CD4-positive, alpha-beta memory T cell (primary cell): ENCODE data around the gene SLC6A3. TPM values are rescaled to one million over a fixed set of nuclear protein-coding genes. Genes with fewer than 3 reads are reported as not detected.
A peak's percentile ranks its signal among the peaks of the same experiment; 100 is the strongest.

Experiments
- CTCF ChIA-PET: fragments of 350-600 bp; sonication (Branson Sonifier 250); formaldehyde crosslinking; loops from one replicate; lab custom pipeline; 2021; ENCODE audit warnings: inconsistent platforms; ENCODE audit not compliant: partially characterized antibody; lab: Charles Lee
- POLR2A ChIA-PET: fragments of 350-600 bp; sonication (Branson Sonifier 250); formaldehyde crosslinking; loops from one replicate; lab custom pipeline; 2021; ENCODE audit not compliant: partially characterized antibody; lab: Charles Lee
- DNase-seq, 5 donors: peaks; one replicate each; pipeline versions ENCODE4 v3.0.0 to v3.0.0-alpha.2; 2020 to 2022; ENCODE audit warnings: mixed read lengths in 1 of 5
- H3K27ac ChIP-seq: one replicate; pipeline ENCODE4 v1.7.0; 2013; ENCODE audit warnings: low read depth, low read length
- H3K27me3 ChIP-seq: 2 replicates; pipeline ENCODE4 v1.7.0; 2013; ENCODE audit warnings: mild to moderate bottlenecking, low read length, moderate library complexity; ENCODE audit not compliant: insufficient read depth
- H3K36me3 ChIP-seq: 2 replicates; pipeline ENCODE4 v1.7.0; 2013; ENCODE audit warnings: mild to moderate bottlenecking, low read length, moderate library complexity; ENCODE audit not compliant: insufficient read depth
- H3K4me1 ChIP-seq: 2 replicates; pipeline ENCODE4 v1.7.0; 2013; ENCODE audit warnings: mild to moderate bottlenecking, low read length, moderate library complexity; ENCODE audit not compliant: insufficient read depth
- H3K4me3 ChIP-seq, 2 donors: one replicate each; pipeline ENCODE4 v1.7.0; 2013; ENCODE audit warnings: low read length in 2 of 2, mild to moderate bottlenecking in 1 of 2
- H3K9me3 ChIP-seq, 2 donors: one replicate each; pipeline ENCODE4 v1.7.0; 2013; ENCODE audit warnings: low read length in 2 of 2, control low read depth in 1 of 2; ENCODE audit not compliant: control insufficient read depth in 1 of 2
- H3K27ac Mint-ChIP-seq, 7 donors: one replicate each; pipeline ENCODE4 v1.8.0; 2020 to 2021; ENCODE audit warnings: mixed read lengths in 7 of 7, mild to moderate bottlenecking in 6 of 7, inconsistent platforms in 3 of 7, moderate library complexity in 3 of 7
- H3K27me3 Mint-ChIP-seq, 2 donors: one replicate each; pipeline ENCODE4 v1.8.0; 2020 to 2021; ENCODE audit warnings: mixed read lengths in 2 of 2
- H3K36me3 Mint-ChIP-seq, 2 donors: one replicate each; pipeline ENCODE4 v1.8.0; 2020 to 2021; ENCODE audit warnings: mixed read lengths in 2 of 2, inconsistent platforms in 1 of 2, mild to moderate bottlenecking in 1 of 2
- H3K4me1 Mint-ChIP-seq, 4 donors: one replicate each; pipeline ENCODE4 v1.8.0; 2020 to 2021; ENCODE audit warnings: mixed read lengths in 4 of 4, mild to moderate bottlenecking in 1 of 4
- H3K4me3 Mint-ChIP-seq, 8 donors: one replicate each; pipeline ENCODE4 v1.8.0; 2020 to 2021; ENCODE audit warnings: mixed read lengths in 8 of 8, mild to moderate bottlenecking in 7 of 8, moderate library complexity in 6 of 8, inconsistent platforms in 3 of 8
- H3K9me3 Mint-ChIP-seq, 8 donors: one replicate each; pipeline ENCODE4 v1.8.0; 2020 to 2021; ENCODE audit warnings: mixed read lengths in 8 of 8, mild to moderate bottlenecking in 5 of 8, inconsistent platforms in 3 of 8, moderate library complexity in 1 of 8
- intact Hi-C: fragments of 100-400 bp; cut with micrococcal nuclease; formaldehyde crosslinking; loops from one replicate; pipeline ENCODE4 v1.15.1; 2023
- polyA plus RNA-seq, 2 donors: library from polyadenylated mRNA; unstranded; fragments of 300-500 nt; fragmentation: Illumina TruSeq; gene quantifications; one replicate each; pipeline ENCODE4 v1.2.3, GENCODE V29; 2021
- total RNA-seq, 2 experiments: library from RNA; stranded (reverse); gene quantifications; one replicate each; pipeline ENCODE4 v1.2.3, GENCODE V29; 2021

Gene SLC6A3
- total and polyA plus RNA-seq, 4 experiments from 2014 or later, result not detected

DNA sequence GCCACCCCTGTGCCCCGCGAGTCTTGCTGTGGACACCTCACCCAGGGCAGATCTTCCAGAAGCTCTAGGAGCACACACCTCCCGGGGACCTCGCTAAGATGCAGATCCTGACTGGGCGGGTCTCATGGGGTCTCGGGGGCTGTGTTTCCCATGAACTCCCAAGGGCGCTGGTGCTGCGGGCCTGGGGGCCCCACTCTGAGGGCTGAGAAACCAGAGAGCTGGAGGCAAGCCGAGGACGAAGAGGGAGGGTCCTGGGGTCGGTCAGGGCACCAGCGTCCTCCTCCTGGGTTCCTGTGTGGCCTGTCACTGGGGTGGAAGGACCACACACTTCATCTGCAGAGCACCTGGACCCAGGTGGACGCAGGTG is 30.2 kb downstream of the SLC6A3 start:
- intact Hi-C loops, result no loop called here
- no peaks in the 10 kb centered on the region for H3K4me1 ChIP-seq
- H3K27ac Mint-ChIP-seq, result no peak overlapping the region

DNA sequence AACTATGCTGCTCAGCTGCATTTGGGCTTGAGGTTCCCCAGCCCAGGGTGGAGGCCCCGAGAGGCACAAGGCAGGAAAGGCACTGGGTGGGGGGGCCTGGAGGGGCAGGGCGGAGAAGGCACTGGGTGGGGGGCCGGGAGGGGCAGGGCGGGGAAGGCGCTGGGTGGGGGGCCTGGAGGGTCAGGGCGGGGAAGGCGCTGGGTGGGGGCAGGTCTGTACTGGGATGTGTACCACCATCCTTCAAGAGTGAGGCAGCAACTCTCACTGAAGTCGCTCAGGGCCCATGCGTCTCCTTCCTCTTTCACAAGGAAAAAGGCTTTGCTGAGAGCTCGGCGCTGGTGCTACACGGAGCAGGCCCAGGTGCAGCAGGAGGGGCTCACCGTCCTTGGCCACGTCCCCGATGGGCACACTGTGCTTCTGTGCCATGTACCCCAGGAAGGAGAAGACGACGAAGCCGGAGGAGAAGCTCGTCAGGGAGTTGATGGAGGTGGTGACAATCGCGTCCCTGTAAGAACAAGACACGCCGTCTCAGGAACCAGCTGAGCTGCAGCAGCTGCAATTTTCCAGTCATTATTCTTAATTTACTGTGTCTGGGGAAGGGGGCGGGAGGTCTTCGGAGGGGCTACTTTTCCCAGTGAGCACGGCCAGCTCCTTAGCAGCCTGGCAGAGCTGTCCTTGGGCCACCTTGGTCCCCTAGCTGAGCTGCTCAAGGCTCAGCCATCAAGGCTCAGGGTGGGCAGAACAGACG is 30.8 kb downstream of the SLC6A3 start:
- H3K27ac ChIP-seq, result no peak overlapping the region
- no peak for DNase-seq
- Mint-ChIP-seq H3K27me3 (peaks cover 9 to 12% of the 10 kb centered on the region in 2 donors), H3K4me3 (no peak overlapping the region), H3K9me3 (peaks cover 0 to 4% (median 0%) of the 10 kb centered on the region in 8 donors), H3K4me1 (peaks cover 0 to 4% (median under 1%) of the 10 kb centered on the region in 4 donors), H3K27ac (no peak overlapping the region), H3K36me3 (no peaks in the 10 kb centered on the region)
- no peaks in the 10 kb centered on the region for H3K36me3 ChIP-seq
- POLR2A ChIA-PET, result no interaction called here
- H3K27me3 ChIP-seq, result no peaks in the 10 kb centered on the region
- CTCF ChIA-PET, result no interaction called here
- H3K4me3 ChIP-seq, result no peak overlapping the region
- H3K9me3 ChIP-seq, result no peaks in the 10 kb centered on the region
- no peaks in the 10 kb centered on the region for H3K4me1 ChIP-seq
- intact Hi-C loops, result no loop called here

More for the DNA sequence above, 30.2 kb downstream of the SLC6A3 start:
- H3K9me3 Mint-ChIP-seq, result peaks cover 0 to 4% (median 0%) of the 10 kb centered on the region in 8 donors
- CTCF ChIA-PET, result no interaction called here
- Histone ChIP-seq H3K4me3 (no peak overlapping the region), H3K27ac (no peak overlapping the region), H3K9me3 (no peaks in the 10 kb centered on the region), H3K36me3 (no peaks in the 10 kb centered on the region), H3K27me3 (no peaks in the 10 kb centered on the region)
- DNase-seq, result no peak
- POLR2A ChIA-PET, result no interaction called here
- H3K36me3 Mint-ChIP-seq, result no peaks in the 10 kb centered on the region
- peaks cover 0 to 4% (median under 1%) of the 10 kb centered on the region in 4 donors for H3K4me1 Mint-ChIP-seq
- H3K4me3 Mint-ChIP-seq, result no peak overlapping the region
- peaks cover 6 to 12% of the 10 kb centered on the region in 2 donors for H3K27me3 Mint-ChIP-seq

- Histone ChIP-seq H3K27me3 (no peaks in the 10 kb centered on the region), H3K4me1 (no peaks in the 10 kb centered on the region), H3K27ac (no peak overlapping the region), H3K4me3 (no peak overlapping the region), H3K9me3 (no peaks in the 10 kb centered on the region), H3K36me3 (no peaks in the 10 kb centered on the region)
- Mint-ChIP-seq H3K27ac (no peak overlapping the region), H3K4me1 (peaks cover 0 to 4% (median 0%) of the 10 kb centered on the region in 4 donors), H3K27me3 (peaks cover 12 to 16% of the 10 kb centered on the region in 2 donors), H3K36me3 (no peaks in the 10 kb centered on the region), H3K9me3 (peaks cover 0 to 4% (median 0%) of the 10 kb centered on the region in 8 donors), H3K4me3 (no peak overlapping the region)
- no peak for DNase-seq
- ChIA-PET POLR2A (no interaction called here), CTCF (no interaction called here)
- intact Hi-C loops, result no loop called here
Observed at GRCh38 chr5:1413611-1414241, 31.5 kb downstream of the SLC6A3 start.

- POLR2A ChIA-PET, result no interaction called here
Observed at GRCh38 chr5:1413211-1413610, 32.0 kb downstream of the SLC6A3 start.

DNA sequence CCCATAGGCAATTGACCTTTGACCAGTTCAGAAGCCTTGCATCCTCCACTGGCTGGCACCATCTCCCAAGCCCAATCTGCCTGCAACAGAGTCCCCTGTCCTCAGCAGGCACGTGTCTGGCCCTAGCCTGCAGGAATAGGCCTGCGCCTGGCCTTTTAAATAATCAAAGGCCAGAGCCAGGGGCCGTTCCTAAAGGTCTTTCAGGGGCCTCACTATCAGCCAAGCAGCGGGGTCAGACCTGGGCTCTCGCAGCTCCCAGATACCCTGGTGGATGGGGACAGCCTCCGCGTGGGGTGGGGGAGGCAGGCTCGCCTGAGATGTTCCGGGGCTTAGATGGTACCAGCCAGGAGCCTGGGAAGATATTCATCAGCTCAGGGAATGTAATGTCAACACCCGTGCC is 32.6 kb downstream of the SLC6A3 start:
- Mint-ChIP-seq H3K4me1 (peaks cover 0 to 2% (median 0%) of the 10 kb centered on the region in 4 donors), H3K36me3 (no peaks in the 10 kb centered on the region), H3K9me3 (peaks cover 0 to 4% (median 0%) of the 10 kb centered on the region in 8 donors), H3K27ac (no peak overlapping the region), H3K4me3 (no peak overlapping the region), H3K27me3 (peaks cover 14 to 18% of the 10 kb centered on the region in 2 donors)
- Histone ChIP-seq H3K4me3 (no peak overlapping the region), H3K9me3 (no peaks in the 10 kb centered on the region), H3K36me3 (no peaks in the 10 kb centered on the region), H3K27ac (no peak overlapping the region), H3K27me3 (no peaks in the 10 kb centered on the region), H3K4me1 (no peaks in the 10 kb centered on the region)
- intact Hi-C loops, result no loop called here
- CTCF ChIA-PET, result no interaction called here
- DNase-seq, result no peak
- POLR2A ChIA-PET, result no interaction called here

More at GRCh38 chr5:1413211-1413610, 32.0 kb downstream of the SLC6A3 start:
- H3K4me1 ChIP-seq, result no peaks in the 10 kb centered on the region
- Mint-ChIP-seq H3K27ac (no peak overlapping the region), H3K4me3 (no peak overlapping the region), H3K9me3 (peaks cover 0 to 4% (median 0%) of the 10 kb centered on the region in 8 donors), H3K4me1 (peaks cover 0 to 3% (median 0%) of the 10 kb centered on the region in 4 donors), H3K36me3 (no peaks in the 10 kb centered on the region), H3K27me3 (peaks cover 12 to 17% of the 10 kb centered on the region in 2 donors)
- intact Hi-C loops, result no loop called here
- no peaks in the 10 kb centered on the region for H3K9me3 ChIP-seq
- no peaks in the 10 kb centered on the region for H3K27me3 ChIP-seq
- no peaks in the 10 kb centered on the region for H3K36me3 ChIP-seq
- H3K4me3 ChIP-seq, result no peak overlapping the region
- H3K27ac ChIP-seq, result no peak overlapping the region
- DNase-seq, result no peak
- CTCF ChIA-PET, result no interaction called here

GRCh38 chr5:1412163-1412562 is 33.1 kb downstream of the SLC6A3 start:
- ChIA-PET CTCF (no interaction called here), POLR2A (no interaction called here)
- Mint-ChIP-seq H3K36me3 (no peaks in the 10 kb centered on the region), H3K4me1 (peaks cover 0 to 2% (median 0%) of the 10 kb centered on the region in 4 donors), H3K27ac (no peak overlapping the region), H3K4me3 (peak overlapping the region in 1 of 8 donors; percentile 66), H3K27me3 (peaks cover 14 to 20% of the 10 kb centered on the region in 2 donors), H3K9me3 (peaks cover 0 to 4% (median 0%) of the 10 kb centered on the region in 8 donors)
- Histone ChIP-seq H3K9me3 (no peaks in the 10 kb centered on the region), H3K36me3 (no peaks in the 10 kb centered on the region), H3K27me3 (no peaks in the 10 kb centered on the region), H3K4me3 (no peak overlapping the region), H3K4me1 (no peaks in the 10 kb centered on the region), H3K27ac (no peak overlapping the region)
- intact Hi-C loops, result no loop called here
- DNase-seq, result no peak

GRCh38 chr5:1411099-1411498 is 34.1 kb downstream of the SLC6A3 start:
- DNase-seq, result no peak
- CTCF ChIA-PET, result no interaction called here

More at GRCh38 chr5:1411099-1411498, 34.1 kb downstream of the SLC6A3 start:
- Histone ChIP-seq H3K9me3 (no peaks in the 10 kb centered on the region), H3K4me3 (no peak overlapping the region), H3K36me3 (no peaks in the 10 kb centered on the region), H3K4me1 (no peaks in the 10 kb centered on the region), H3K27ac (no peak overlapping the region), H3K27me3 (no peaks in the 10 kb centered on the region)
- H3K27ac Mint-ChIP-seq, result no peak overlapping the region
- no peaks in the 10 kb centered on the region for H3K36me3 Mint-ChIP-seq
- H3K4me1 Mint-ChIP-seq, result peaks cover 0 to 2% (median 0%) of the 10 kb centered on the region in 4 donors
- peaks cover 20 to 27% of the 10 kb centered on the region in 2 donors for H3K27me3 Mint-ChIP-seq
- intact Hi-C loops, result no loop called here
- peaks cover 0 to 2% (median 0%) of the 10 kb centered on the region in 8 donors for H3K9me3 Mint-ChIP-seq
- POLR2A ChIA-PET, result no interaction called here
- no peak overlapping the region for H3K4me3 Mint-ChIP-seq
